ENCODE measurements around the gene ADD1. TPM values are rescaled to one million over a fixed set of nuclear protein-coding genes. Genes with fewer than 3 reads are reported as not detected.

The ADD1 gene, protein sequence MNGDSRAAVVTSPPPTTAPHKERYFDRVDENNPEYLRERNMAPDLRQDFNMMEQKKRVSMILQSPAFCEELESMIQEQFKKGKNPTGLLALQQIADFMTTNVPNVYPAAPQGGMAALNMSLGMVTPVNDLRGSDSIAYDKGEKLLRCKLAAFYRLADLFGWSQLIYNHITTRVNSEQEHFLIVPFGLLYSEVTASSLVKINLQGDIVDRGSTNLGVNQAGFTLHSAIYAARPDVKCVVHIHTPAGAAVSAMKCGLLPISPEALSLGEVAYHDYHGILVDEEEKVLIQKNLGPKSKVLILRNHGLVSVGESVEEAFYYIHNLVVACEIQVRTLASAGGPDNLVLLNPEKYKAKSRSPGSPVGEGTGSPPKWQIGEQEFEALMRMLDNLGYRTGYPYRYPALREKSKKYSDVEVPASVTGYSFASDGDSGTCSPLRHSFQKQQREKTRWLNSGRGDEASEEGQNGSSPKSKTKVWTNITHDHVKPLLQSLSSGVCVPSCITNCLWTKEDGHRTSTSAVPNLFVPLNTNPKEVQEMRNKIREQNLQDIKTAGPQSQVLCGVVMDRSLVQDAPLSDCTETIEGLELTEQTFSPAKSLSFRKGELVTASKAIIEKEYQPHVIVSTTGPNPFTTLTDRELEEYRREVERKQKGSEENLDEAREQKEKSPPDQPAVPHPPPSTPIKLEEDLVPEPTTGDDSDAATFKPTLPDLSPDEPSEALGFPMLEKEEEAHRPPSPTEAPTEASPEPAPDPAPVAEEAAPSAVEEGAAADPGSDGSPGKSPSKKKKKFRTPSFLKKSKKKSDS
- polyA plus RNA-seq = 183 TPM
- long read RNA-seq, donor 1, full-length matches to known transcripts = 5 of 37 reads
- long read RNA-seq, donor 1, partial matches to known transcripts = 7 of 37 reads
- long read RNA-seq, donor 1, other reads (novel, unspliced or antisense) = 25 of 37 reads
- long read RNA-seq, donor 2, full-length matches to known transcripts = 6 of 49 reads
- long read RNA-seq, donor 2, partial matches to known transcripts = 34 of 49 reads
- long read RNA-seq, donor 2, other reads (novel, unspliced or antisense) = 9 of 49 reads
- long read RNA-seq, donor 3 = 0 reads
- long read RNA-seq, donor 4, partial matches to known transcripts = 0 of 1 reads
- long read RNA-seq, donor 4, other reads (novel, unspliced or antisense) = 0 of 1 reads
- long read RNA-seq, donor 5, full-length matches to known transcripts = 6 of 22 reads
- long read RNA-seq, donor 5, partial matches to known transcripts = 9 of 22 reads
- long read RNA-seq, donor 5, other reads (novel, unspliced or antisense) = 7 of 22 reads
- long read RNA-seq, donor 6, partial matches to known transcripts = 23 of 40 reads
- long read RNA-seq, donor 6, other reads (novel, unspliced or antisense) = 11 of 40 reads
- long read RNA-seq, donor 7, partial matches to known transcripts = 13 of 21 reads
- long read RNA-seq, donor 7, other reads (novel, unspliced or antisense) = 5 of 21 reads
- long read RNA-seq, donor 8, full-length matches to known transcripts = 6 of 53 reads
- long read RNA-seq, donor 8, partial matches to known transcripts = 36 of 53 reads
- long read RNA-seq, donor 8, other reads (novel, unspliced or antisense) = 11 of 53 reads
- long read RNA-seq, donor 9, full-length matches to known transcripts = 5 of 16 reads
- long read RNA-seq, donor 9, partial matches to known transcripts = 11 of 16 reads
- long read RNA-seq, donor 9, other reads (novel, unspliced or antisense) = 0 of 16 reads
- long read RNA-seq, donor 10, full-length matches to known transcripts = 7 of 45 reads
- long read RNA-seq, donor 10, partial matches to known transcripts = 18 of 45 reads
- long read RNA-seq, donor 10, other reads (novel, unspliced or antisense) = 20 of 45 reads
- long read RNA-seq, donor 11, partial matches to known transcripts = 42 of 61 reads
- long read RNA-seq, donor 11, other reads (novel, unspliced or antisense) = 11 of 61 reads

DNA sequence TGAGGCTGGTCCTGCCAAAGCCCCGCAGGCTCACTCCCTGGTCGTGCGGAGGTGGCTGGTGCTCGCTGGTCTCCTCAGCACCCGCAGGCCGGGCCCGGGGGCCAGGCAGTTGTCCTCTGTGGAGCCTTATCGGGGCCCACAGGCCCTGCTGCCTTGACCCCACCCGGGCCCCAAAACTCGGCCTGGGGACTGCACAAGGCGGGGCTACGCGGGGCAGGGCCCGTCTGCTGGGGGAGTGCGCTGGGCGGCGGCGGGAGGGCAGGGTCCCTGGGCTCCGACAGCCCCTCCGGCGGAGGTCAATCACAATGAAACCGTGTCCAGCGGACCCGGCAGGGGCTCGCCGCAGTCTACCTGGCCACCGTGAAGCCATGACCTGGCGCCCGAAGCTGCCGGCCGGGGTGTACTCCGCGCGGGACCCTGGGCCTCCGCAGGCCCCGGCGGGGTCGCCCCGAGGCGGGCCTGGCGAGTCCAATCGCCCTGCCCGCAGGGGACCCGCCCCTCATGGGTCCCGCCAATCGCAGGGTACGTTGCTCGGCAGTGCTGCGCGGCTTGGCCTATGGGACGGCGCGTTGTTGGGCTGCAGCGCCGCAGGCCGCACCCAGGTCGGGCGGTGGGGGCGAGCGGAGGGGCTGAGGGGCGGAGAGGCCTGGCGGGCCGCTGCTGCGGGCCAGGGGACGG, at the start of gene ADD1:
Gene ADD1 (plus strand): TSS at position 582 of the 678 bp plus-strand sequence. CDS start 32,072 bp downstream, outside the sequence.
- Histone ChIP-seq H3K4me1 (ENCODE audit: control insufficient read depth, insufficient read depth, low read length) (peaks cover 7% of the 10 kb centered on the region), H3K4me3 (ENCODE audit: low read length) (peak within 1 kb of the TSS; percentile 93)

DNA sequence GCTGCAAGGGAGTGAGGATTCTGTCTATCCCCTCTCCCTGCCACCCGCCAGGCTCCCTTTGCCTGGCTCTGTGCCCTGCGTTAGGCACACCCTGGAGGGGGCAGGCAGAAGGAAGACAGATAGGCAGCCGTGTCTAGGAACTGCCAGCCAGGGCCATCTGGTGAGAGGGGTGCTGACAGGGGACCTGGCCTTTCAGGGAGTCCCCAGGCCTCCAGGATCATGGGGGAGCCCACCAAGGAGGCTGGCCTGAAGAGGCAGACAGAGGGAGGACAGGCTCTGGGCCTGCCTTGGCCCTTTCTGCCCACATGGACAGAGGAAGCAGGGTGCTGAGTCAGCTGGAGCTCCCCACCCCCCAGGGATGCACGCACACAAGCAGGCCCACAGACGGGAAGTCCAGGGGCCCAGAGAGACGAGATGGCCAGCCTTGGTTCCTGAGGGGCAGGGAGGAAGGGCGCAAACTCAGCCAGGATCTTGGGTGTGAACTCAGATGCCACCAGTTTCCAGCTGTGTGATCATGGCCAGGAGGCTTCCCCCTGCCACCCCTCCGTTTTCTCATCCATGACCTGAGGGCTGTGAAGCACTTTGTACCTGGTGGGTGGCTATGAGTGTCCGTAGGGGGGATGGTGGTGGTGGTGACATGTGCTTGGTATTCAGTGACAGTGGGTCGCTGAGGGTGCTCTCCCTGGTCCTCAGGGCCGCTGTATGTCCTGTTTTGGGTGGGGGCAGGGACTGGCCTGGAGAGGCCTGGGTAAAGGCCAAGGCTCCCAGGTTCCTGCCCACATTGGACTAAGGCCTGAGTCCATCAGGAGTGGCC, 49.0 kb upstream of the ADD1 start:
- H3K4me1 ChIP-seq (ENCODE audit: control insufficient read depth, insufficient read depth, low read length) = peaks cover 59% of the 10 kb centered on the region
- peak in 1 of 2 donors; percentile 33 for DNase-seq
- peak overlapping the region; percentile 54 for H3K4me3 ChIP-seq (ENCODE audit: low read length)
- peak overlapping the region; percentile 18 for H3K27ac ChIP-seq (ENCODE audit: low read length)
- no peaks in the 10 kb centered on the region for H3K36me3 ChIP-seq (ENCODE audit: control insufficient read depth, insufficient read depth, low read length)
- no peaks in the 10 kb centered on the region for H3K27me3 ChIP-seq (ENCODE audit: control insufficient read depth, insufficient read depth, low read length)
- H3K9me3 ChIP-seq (ENCODE audit: control insufficient read depth, low read depth, low read length) = peaks cover 3% of the 10 kb centered on the region
- WGBS (ENCODE audit: insufficient coverage, low lambda C conversion rate) = no CpG with 5 or more reads among the region's 11 CpGs

More for the DNA sequence above, at the start of gene ADD1:
- no peaks in the 10 kb centered on the region for H3K27me3 ChIP-seq (ENCODE audit: control insufficient read depth, insufficient read depth, low read length)
- peak; percentile 96 to 99 for DNase-seq
- H3K27ac ChIP-seq (ENCODE audit: low read length) = peak within 1 kb of the TSS; percentile 91
- no peaks in the 10 kb centered on the region for H3K9me3 ChIP-seq (ENCODE audit: control insufficient read depth, low read depth, low read length)
- no CpG with 5 or more reads among the region's 65 CpGs for WGBS (ENCODE audit: insufficient coverage, low lambda C conversion rate)
- no peaks in the 10 kb centered on the region for H3K36me3 ChIP-seq (ENCODE audit: control insufficient read depth, insufficient read depth, low read length)

DNA sequence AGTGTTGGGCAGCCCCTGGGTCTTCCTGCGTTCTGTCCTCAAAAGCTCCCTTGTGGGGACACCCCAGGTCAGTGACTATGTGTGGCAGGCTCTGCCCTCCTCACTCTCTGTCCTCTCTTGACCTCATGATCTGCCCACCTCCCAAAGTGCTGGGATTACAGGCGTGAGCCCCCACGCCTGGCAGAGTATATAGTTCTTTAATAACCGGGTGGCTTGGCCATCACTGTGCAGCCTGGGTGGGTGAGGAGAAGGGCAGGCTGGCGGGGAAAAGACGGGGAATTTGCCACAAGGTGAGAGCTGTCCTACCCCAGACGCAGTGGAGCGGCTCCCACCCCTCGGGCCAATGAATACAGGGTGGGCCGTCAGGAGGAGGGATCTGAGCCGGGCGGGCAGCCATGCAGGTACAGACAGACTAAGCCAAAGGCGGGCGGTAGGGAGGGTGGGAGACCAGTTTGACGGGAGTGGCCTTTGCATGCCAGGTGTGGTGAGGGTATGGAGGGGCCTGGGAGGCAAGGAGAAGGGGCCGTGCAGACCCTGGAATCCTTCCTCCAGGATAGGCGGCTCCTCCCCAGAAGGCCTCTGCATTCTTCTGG, 48.2 kb upstream of the ADD1 start:
- H3K27ac ChIP-seq (ENCODE audit: low read length) = no peak overlapping the region
- H3K27me3 ChIP-seq (ENCODE audit: control insufficient read depth, insufficient read depth, low read length) = no peaks in the 10 kb centered on the region
- H3K9me3 ChIP-seq (ENCODE audit: control insufficient read depth, low read depth, low read length) = peaks cover 3% of the 10 kb centered on the region
- H3K36me3 ChIP-seq (ENCODE audit: control insufficient read depth, insufficient read depth, low read length) = no peaks in the 10 kb centered on the region
- DNase-seq = peak in 1 of 2 donors; percentile 1
- no CpG with 5 or more reads among the region's 17 CpGs for WGBS (ENCODE audit: insufficient coverage, low lambda C conversion rate)
- no peak overlapping the region for H3K4me3 ChIP-seq (ENCODE audit: low read length)
- H3K4me1 ChIP-seq (ENCODE audit: control insufficient read depth, insufficient read depth, low read length) = peaks cover 66% of the 10 kb centered on the region

DNA sequence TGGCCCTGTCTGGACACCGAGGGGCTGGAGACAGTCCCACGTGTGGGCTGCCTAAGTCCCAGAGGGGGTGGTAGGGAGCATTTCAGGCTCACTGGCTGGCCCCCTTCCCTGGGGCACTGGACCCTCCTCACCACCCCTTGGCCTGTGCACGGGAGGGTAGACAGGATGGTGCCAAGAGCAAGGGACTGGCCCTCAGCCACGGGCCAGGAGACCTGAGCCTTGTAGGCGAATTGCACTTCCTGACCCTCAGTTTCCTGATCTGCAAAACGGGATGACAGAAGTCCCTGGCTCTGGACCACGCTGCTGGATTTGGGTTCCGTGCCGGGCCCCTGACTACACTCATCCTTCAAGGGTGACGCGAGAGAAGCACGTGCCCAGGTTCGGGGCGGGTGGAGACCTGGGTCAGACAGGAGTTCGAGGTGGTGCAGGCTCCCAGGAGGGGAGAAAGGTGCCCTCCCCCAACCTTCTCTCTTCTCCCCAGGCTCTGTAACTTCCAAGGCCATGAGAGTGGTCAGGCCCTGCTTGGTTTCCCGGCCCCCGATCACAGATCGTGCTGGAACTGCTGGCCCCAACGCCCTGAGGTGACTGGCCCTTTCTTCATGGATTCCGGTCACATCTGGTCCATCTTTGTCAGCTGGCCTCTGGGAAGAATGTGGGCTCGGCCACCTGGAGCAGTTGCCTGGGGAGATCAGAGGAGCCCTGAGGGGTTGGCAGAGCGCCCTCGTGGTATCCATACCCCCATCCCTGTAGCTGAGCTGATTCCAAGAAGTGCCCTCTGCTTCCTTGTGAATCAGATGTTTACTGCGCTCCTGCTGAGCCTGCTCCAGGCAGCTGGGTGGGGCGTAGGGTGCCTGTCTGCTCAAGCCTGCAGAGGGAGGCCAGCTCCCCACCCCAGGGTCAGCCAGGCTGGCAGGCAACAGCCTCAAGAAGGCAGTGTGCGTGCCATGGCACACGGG, 47.5 kb upstream of the ADD1 start:
- WGBS (ENCODE audit: insufficient coverage, low lambda C conversion rate) = no CpG with 5 or more reads among the region's 27 CpGs
- Histone ChIP-seq H3K9me3 (ENCODE audit: control insufficient read depth, low read depth, low read length) (peaks cover 3% of the 10 kb centered on the region), H3K4me3 (ENCODE audit: low read length) (no peak overlapping the region), H3K36me3 (ENCODE audit: control insufficient read depth, insufficient read depth, low read length) (no peaks in the 10 kb centered on the region), H3K27me3 (ENCODE audit: control insufficient read depth, insufficient read depth, low read length) (no peaks in the 10 kb centered on the region), H3K27ac (ENCODE audit: low read length) (no peak overlapping the region), H3K4me1 (ENCODE audit: control insufficient read depth, insufficient read depth, low read length) (peaks cover 74% of the 10 kb centered on the region)
- peak; percentile 72 to 77 for DNase-seq

DNA sequence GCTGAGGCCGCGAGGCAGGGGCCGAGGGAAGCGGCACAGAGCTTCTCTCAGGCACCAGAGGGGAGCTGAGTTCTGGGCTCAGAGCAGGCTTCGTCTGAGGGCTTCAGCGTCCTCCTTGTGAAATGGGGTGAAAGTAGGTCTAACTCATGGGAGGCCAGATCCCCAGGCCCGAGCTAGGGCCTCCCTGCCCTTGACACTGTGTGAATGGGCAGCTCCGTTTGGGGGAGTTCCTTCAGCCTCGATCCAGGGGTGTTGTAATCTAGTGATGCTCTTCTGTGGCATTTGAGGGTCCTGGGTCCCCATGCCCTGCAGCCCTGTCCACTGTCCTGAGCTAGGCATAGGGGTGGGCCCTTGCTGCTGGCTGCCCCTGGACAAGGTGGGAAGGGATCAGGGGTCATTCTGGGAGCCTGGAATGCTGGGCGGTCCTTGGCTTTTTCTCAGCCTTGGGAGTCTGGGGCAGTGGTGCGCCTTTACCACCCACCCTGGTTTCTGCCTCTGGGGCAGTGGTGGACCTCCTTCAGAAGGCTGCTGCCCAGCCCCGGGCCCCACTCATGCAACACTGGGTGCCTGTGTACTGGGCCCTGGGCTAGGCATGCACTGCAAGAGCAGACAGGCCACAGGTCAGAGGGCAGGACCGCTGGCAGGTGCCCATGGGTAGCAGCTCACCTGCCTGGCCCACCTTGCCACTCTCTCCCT, 46.6 kb upstream of the ADD1 start:
- H3K4me3 ChIP-seq (ENCODE audit: low read length) = no peak overlapping the region
- DNase-seq = peak in 1 of 2 donors; percentile 0
- WGBS (ENCODE audit: insufficient coverage, low lambda C conversion rate) = no CpG with 5 or more reads among the region's 13 CpGs

DNA sequence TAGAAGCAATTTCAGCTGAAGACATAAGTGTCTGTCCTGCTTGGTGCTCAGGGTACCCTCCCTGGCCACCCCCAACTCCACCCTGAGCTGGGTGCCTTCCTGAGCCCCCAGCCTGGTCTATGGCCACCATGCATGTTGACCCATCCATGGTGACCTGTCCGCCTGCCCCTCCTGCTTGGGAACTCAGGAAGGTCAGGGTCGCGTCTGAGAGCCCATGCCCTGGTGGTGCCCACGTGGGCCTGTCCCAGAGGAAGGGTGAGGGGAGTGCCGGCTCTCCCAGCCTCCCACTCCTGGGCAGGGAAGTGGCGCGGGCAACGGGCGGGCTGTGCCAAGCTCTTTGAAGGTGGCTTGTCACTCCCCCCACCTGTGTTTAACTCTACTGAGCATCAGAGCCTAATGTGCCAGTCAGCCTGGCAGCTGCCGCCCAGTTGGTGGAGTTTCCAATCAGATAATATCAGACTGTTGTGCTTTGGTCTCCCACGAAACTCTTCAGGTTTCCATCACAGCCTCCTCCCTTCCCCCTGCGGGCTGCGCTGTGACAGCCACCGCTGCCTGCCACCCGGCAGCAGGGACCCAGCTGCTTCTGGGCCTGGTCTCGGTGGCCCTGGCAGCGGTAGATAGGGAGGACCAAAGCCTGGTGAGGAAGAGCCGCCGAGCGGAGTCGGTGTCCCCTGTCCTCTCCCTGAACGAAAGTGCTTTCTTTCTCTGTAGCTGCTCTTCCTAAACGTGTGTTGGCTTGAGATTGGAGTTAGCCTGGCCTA, 45.9 kb upstream of the ADD1 start:
- peak in 1 of 2 donors; percentile 6 for DNase-seq
- no peaks in the 10 kb centered on the region for H3K36me3 ChIP-seq (ENCODE audit: control insufficient read depth, insufficient read depth, low read length)
- no peaks in the 10 kb centered on the region for H3K27me3 ChIP-seq (ENCODE audit: control insufficient read depth, insufficient read depth, low read length)
- peak overlapping the region; percentile 2 for H3K27ac ChIP-seq (ENCODE audit: low read length)
- peaks cover 77% of the 10 kb centered on the region for H3K4me1 ChIP-seq (ENCODE audit: control insufficient read depth, insufficient read depth, low read length)
- WGBS (ENCODE audit: insufficient coverage, low lambda C conversion rate) = no CpG with 5 or more reads among the region's 23 CpGs
- no peaks in the 10 kb centered on the region for H3K9me3 ChIP-seq (ENCODE audit: control insufficient read depth, low read depth, low read length)
- H3K4me3 ChIP-seq (ENCODE audit: low read length) = no peak overlapping the region

More for the DNA sequence above, 46.6 kb upstream of the ADD1 start:
- H3K36me3 ChIP-seq (ENCODE audit: control insufficient read depth, insufficient read depth, low read length) = no peaks in the 10 kb centered on the region
- peaks cover 3% of the 10 kb centered on the region for H3K9me3 ChIP-seq (ENCODE audit: control insufficient read depth, low read depth, low read length)
- peaks cover 78% of the 10 kb centered on the region for H3K4me1 ChIP-seq (ENCODE audit: control insufficient read depth, insufficient read depth, low read length)
- H3K27ac ChIP-seq (ENCODE audit: low read length) = no peak overlapping the region
- H3K27me3 ChIP-seq (ENCODE audit: control insufficient read depth, insufficient read depth, low read length) = no peaks in the 10 kb centered on the region

Data from large intestine (tissue), 12 donors.